LNCAP (cell line): ENCODE measurements around the gene HMGCR.

Experiments
- CTCF ChIP-seq: fragments of 450-650 bp; IDR thresholded peaks from 2 replicates; pipeline ENCODE4 v1.5.1; 2017; ENCODE audit warnings: mild to moderate bottlenecking

HMGCR gene

GRCh38 chr5:75364571-75365280, 27.7 kb downstream of the HMGCR start:
- no peak for TF ChIP-seq CTCF

- no peak for TF ChIP-seq CTCF
Observed at GRCh38 chr5:75365740-75366139, 28.7 kb downstream of the HMGCR start.

GRCh38 chr5:75366787-75367186, 29.8 kb downstream of the HMGCR start:
- TF ChIP-seq CTCF, result no peak

- TF ChIP-seq CTCF, result no peak
Observed at GRCh38 chr5:75367401-75367800, 30.4 kb downstream of the HMGCR start.

- TF ChIP-seq CTCF, result no peak
Observed at GRCh38 chr5:75368391-75368790, 31.4 kb downstream of the HMGCR start.

GRCh38 chr5:75373862-75374261, 36.8 kb downstream of the HMGCR start:
- TF ChIP-seq CTCF, result no peak

GRCh38 chr5:75374394-75374814, 37.4 kb downstream of the HMGCR start:
- TF ChIP-seq CTCF, result no peak

GRCh38 chr5:75375414-75375813, 38.4 kb downstream of the HMGCR start:
- TF ChIP-seq CTCF, result no peak
